ENCODE measurements around the gene SF3B3. TPM values are rescaled to one million over a fixed set of nuclear protein-coding genes. Genes with fewer than 3 reads are reported as not detected.
"Not testable (repeated sequence)": the region's sequence is repeated elsewhere in the genome, so short reads cannot be mapped to it uniquely, and the experiment has no call there.

SF3B3 gene
- total RNA-seq, 1 donor from 2014 or later = 382 TPM

- no peak for DNase-seq (ENCODE audit: low spot score)
These were observed 41.4 kb downstream of the SF3B3 start for GRCh38 chr16:70565053-70565452.

DNA sequence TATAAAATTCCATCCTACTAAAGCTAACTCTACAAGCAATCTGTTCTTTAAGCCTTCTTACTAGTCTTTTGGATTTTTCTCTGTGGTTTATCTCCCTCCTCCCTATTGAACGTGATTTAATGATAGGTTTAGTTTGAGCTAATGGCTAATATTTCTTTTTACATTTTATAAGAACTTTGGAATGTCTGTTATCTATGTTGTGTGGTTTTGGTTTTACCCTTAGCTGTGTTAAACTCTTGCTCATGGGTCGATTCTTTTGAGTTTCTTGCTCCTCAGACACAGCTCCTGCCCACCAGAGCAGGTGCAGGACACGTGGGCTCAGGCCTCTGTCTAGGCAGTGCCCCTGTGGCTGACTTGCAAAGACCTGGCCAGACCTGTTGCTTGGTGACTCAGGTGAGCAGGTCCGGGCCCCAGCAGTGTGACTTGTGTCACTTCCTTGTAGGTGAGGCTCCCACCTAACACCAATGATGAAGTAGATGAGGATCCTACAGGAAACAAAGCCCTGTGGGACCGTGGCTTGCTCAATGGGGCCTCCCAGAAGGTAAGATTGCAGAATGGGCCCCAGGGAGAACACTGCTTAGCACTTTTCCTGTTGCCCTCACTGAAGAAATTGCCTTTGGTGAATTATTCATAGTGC is 45.1 kb downstream of the SF3B3 start:
- DNase-seq (ENCODE audit: low spot score) = peak; percentile 84

DNA sequence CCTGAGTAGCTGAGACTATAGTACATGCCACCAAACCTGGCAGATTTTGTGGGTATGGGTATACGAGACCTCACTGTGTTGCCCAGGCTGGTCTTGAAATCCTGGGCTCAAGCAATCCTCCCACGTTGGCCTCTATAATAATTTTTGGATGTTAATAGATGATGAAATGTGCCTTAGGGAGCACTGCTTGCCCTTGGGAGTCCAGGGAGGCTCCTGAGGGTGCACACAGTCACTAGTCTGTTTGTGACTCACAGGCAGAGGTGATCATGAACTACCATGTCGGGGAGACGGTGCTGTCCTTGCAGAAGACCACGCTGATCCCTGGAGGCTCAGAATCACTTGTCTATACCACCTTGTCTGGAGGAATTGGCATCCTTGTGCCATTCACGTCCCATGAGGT is 46.1 kb downstream of the SF3B3 start:
- DNase-seq (ENCODE audit: low spot score) = no peak

DNA sequence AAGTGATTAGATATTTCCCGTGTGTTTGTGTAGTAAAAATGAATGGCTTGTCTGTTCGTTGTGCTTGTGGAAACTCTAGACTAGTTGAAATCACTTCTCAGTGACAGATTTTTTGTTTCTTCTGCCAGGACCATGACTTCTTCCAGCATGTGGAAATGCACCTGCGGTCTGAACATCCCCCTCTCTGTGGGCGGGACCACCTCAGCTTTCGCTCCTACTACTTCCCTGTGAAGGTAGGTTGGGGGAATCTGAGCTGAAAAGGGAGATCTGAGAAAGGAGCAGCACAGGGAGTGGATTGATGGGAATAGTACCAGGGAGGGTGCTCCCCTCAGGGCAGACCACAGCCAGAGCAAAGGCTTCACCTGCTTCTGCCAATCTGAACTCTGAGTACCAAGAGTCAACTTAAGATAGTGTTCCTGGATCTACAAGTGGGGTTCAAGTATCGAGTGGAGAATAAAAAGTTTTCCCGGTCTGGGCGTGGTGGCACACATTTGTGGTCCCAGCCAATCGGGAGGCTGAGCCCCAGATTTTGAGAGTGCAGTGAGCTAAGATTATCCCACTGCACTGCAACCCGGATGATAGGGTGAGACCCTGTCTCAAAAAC is 47.5 kb downstream of the SF3B3 start:
- DNase-seq (ENCODE audit: low spot score) = no peak

GRCh38 chr16:70571623-70572022 is 48.0 kb downstream of the SF3B3 start:
- no peak for DNase-seq (ENCODE audit: low spot score)

DNA sequence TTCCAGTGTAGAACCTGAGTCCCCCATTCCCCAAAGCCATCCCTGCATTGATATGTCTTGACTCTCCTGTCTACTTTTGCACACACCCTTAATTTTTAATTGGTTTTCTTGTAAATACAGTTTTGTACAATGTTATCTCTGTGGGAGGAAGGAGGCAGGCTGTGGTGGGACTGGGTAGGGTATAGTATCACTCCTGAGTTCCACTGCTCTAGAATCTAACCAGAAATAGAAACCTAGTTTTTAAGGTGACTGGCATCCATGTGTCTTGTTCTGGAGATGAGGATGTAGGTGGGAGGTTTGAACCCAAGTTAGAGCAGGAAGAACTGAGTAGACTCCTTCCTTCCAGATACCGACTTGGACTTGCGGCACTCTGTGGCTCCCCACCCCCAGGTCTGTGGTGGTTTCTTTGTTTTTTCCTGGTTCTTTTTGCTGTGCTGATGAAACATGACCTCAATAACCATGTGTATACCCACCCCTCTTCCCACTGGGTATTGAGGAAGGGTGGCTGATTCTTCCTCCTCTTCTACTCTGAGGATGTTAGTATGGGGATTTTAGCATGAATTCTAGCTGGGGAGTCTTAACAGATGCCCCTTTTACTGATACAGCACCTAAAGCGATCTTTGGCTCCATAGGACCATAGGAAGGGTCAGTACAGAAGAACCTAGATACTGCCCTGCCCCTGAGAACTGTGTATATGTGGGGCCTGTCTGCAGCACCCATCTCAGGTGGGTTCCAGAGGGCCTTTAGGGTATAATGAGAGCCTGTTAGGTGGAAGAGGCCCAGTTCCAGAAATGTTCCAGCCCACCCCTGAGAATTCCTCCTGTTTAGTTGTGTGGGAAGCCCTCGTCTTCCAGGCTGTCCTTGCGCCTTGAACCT is 48.7 kb downstream of the SF3B3 start:
- DNase-seq (ENCODE audit: low spot score) = no peak

DNA sequence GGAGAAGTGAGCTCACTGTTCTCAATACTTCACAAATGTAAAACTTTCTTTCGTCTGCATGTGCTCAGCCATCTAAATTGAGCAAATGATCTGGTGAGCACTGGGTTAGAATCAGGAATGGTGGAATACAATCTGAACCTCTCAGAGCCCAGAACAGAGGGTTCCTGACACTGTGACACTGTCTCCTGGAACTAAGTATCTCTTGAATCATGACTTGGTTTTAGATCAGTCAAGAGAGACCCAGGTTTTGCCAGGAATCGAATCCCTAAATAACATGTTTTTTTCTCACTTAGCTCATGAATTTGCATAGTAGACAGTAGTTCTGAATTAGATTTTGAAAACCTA is 49.3 kb downstream of the SF3B3 start:
- no peak for DNase-seq (ENCODE audit: low spot score)

DNA sequence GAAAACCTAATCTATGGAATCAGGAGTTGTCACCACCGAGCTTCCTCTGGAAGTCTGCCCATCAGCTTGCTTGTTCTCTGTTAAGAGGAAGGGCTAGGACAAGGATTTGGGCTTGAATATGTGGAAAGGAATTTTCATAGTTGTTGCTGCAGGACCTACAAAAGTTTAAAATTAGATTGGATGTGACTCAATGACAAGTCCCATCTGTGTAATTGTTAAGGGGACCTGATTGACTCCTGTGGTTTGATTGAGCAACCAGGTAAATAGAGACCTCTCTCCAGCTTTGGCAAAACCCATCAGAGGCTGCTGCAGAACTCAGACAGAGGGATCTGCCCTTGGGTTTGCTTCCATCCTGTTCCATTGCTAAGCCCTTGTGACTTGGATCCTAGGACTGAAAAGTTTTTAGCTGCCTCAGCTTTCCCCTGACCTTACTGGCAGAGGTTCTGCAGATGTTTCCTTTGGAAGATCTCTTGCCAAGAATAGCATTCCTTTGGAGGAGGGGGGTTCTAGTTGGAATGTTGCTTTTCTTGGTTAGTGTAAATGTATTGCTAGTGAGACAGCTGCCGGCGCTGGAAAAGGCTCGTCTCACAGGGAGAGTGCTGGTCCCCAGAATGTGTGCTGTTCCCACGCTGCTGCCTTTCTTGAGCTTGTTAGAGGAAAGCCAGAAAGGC is 50.0 kb downstream of the SF3B3 start:
- no peak for DNase-seq (ENCODE audit: low spot score)

DNA sequence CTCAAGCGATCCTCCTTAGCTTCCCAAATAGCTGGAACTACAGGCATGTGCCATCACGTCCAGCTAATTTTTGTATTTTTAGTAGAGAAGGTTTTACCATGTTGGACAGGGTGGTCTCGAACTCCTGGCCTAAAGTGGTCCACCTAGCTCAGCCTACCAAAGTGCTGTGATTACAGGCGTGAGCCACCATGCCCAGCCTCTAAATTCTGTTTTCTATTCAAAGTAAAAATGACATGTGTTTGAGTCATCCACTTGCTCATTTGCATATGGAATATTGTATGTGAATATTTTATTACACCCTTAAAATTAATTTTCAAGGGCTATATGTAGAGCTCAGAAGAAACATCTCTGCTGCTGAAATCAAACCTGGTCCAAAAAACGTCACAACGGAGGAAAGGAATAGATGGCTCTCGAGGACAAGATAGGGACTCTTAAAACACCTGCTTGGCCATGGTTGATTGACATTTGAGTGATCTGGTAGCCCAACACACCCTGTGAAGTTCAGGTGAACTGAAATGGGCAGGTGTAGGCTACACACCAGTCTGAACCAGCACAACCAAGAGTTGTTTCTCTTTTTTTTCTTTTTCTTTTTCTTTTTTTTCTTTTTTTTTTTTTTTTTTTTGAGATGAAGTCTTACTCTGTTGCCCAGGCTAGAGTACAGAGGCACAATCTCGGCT is 51.1 kb downstream of the SF3B3 start:
- DNase-seq (ENCODE audit: low spot score) = no peak

GRCh38 chr16:70575376-70575775 is 51.8 kb downstream of the SF3B3 start:
- no peak for DNase-seq (ENCODE audit: low spot score)

DNA sequence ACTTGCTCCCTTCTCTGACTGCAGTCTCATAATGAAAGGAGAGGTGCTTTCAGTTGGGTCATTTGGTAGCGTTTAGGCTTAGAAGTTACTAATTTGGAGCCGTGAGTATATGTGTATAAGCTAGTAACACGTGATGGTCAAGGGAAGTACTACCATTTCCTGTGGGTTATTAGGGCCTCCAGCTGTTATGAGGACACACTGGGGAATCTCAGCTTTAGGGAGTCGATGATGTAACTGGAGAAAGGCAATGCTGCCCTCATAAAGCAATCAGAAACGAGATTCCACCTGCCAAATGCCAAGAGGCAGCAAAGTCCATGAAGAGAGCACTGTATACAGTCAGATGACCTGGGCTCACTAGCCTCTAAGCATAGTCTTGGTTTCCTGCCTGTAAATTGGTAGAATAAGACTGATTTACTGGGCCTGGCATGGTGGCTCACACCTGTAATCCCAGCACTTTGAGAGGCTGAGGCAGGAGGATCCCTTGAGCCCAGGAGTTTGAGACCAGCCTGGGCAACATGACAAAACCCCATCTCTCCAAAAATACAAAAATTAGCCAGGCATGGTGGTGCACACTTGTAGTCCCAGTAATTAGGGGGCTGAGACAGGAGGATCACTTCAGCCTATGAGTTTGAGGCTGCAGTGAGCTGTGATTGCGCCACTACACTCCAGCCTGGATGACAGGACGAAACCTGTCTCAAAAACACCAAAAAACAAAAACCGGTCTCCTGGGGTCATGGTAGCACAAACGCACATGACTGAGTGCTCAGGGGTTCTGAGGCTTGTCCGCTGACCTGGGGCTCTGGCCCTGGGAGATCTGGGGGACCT is 53.0 kb downstream of the SF3B3 start:
- DNase-seq (ENCODE audit: low spot score) = no peak

DNA sequence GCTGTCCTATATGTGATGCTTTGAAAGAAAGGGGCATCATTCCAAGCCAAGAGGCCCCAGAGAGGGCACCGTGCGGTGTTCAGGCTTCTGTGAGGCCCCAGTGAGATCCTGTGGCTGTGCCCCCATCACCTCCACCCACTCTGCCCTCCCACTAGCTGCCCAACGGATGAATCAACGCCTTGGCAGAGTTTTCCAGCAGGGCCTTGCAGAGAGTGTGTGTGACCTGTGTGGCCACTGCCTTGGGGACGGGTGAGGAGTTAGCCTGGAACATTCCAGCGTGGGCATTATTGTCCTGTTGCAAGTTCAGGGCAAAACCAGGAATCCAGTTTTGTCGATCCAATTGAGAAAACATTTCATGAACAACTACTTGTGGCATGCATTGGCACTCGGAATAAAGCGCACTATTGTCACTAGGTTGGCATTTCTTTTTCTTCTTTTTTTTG is 53.7 kb downstream of the SF3B3 start:
- no peak for DNase-seq (ENCODE audit: low spot score)

- DNase-seq (ENCODE audit: low spot score) = no peak
These were observed 54.4 kb downstream of the SF3B3 start for GRCh38 chr16:70578035-70578434.

- DNase-seq (ENCODE audit: low spot score) = no peak
These were observed 55.6 kb downstream of the SF3B3 start for GRCh38 chr16:70579248-70579647.

- no peak for DNase-seq (ENCODE audit: low spot score)
These were observed 56.3 kb downstream of the SF3B3 start for GRCh38 chr16:70579648-70580630.

DNA sequence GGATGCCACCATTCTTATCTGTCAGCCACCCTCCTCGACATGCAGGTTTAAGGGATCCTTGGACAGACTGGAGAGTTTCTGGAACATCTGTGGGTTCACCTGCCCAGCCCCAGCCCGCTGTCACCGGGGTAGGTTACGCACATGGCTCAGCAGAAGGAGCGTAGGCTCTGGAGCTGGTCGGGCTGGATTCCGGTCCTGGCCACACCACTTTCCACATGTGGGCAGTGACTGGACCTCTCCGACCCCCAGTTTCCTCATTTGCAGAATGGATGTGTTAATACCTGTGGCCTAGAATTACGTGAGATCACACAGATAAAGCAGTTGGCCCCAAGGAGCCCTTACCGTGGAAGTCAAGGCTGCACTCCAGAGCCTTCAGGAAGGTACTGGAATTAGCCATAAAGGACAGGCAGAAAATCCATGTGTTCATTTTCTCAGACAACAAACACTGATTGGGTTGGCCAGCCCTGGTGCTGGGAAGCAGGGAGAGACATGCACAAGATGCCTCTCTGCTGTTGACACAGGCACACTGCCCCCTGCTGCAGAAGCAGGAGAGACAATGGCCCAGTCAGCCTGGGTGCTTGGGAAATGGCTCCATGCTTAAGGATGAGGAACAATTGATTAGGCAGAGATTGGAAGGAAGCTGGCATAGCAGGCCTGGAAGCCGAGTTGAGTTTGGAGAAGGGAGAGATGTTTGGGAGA is 58.8 kb downstream of the SF3B3 start:
- no peak for DNase-seq (ENCODE audit: low spot score)

GRCh38 chr16:70586731-70587130 is 63.1 kb downstream of the SF3B3 start:
- DNase-seq (ENCODE audit: low spot score) = no peak

GRCh38 chr16:70588565-70588964 is 64.9 kb downstream of the SF3B3 start:
- no peak for DNase-seq (ENCODE audit: low spot score)

DNA sequence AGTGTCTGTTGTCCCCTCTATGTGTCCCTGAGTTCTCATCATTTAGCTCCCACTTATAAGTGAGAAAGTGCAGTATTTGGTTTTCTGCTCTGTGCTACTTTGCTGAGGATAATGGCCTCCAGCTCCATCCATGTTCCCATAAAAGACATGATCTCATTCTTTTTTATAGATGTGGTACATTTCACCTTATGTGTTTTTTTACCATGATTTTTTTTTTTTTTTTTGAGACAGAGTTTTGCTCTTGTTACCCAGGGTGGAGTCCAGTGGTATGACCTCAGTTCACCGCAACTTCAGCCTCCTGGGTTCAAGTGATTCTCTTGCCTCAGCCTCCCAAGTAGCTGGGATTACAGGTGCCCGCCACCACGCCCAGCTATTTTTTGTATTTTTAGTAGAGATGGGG is 65.8 kb downstream of the SF3B3 start:
- DNase-seq (ENCODE audit: low spot score) = not testable (repeated sequence)
